ENCODE measurements around the gene BCAS3. TPM values are rescaled to one million over a fixed set of nuclear protein-coding genes. Genes with fewer than 3 reads are reported as not detected.
"Not testable (repeated sequence)": the region's sequence is repeated elsewhere in the genome, so short reads cannot be mapped to it uniquely, and the experiment has no call there.

Gene BCAS3
- total and polyA plus RNA-seq, 12 donors: 6.1 to 21.8 (median 17.2) TPM

DNA sequence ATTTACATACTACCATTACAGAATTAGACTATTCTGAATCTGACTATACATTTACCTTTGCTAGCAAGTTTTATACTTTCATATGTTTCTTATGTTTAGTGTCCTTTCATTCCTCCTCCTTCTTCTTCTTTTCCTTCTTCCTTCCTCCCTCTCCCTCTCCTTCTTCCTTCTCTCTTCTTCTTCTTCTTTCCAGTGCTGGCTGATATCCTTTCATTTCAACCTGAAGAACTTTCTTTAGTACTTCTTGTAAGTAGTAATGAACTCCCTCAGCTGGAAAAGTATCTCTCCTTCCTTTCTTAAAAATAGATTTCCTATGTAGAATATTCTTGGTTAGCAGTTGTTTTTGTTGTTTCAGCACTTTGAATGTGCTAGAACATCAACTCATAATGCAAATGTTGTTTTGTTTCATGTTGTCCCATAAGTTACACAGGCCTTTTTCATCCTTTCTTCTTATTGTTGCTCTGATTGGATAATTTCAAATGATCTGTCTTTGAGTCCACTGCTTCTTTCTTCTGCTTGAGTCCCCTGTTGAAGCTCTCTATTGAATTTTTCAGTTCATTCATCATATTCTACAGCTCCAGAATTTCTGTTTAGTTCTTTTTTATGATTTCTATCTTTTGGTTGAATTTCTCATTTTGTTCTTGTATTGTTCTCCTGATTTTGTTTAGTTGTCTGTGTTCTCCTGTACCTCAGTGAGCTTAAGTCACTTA is 759.5 kb downstream of the BCAS3 start:
- H3K27ac ChIP-seq: no peak overlapping the region
- ATAC-seq (no peak), DNase-seq (no peak)
- TF ChIP-seq, protein P1, sequence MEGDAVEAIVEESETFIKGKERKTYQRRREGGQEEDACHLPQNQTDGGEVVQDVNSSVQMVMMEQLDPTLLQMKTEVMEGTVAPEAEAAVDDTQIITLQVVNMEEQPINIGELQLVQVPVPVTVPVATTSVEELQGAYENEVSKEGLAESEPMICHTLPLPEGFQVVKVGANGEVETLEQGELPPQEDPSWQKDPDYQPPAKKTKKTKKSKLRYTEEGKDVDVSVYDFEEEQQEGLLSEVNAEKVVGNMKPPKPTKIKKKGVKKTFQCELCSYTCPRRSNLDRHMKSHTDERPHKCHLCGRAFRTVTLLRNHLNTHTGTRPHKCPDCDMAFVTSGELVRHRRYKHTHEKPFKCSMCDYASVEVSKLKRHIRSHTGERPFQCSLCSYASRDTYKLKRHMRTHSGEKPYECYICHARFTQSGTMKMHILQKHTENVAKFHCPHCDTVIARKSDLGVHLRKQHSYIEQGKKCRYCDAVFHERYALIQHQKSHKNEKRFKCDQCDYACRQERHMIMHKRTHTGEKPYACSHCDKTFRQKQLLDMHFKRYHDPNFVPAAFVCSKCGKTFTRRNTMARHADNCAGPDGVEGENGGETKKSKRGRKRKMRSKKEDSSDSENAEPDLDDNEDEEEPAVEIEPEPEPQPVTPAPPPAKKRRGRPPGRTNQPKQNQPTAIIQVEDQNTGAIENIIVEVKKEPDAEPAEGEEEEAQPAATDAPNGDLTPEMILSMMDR (IDR thresholded peaks at IDR 0.05): no peak
- H3K4me3 ChIP-seq: no peak overlapping the region
- H3K9me3 ChIP-seq: peaks cover 0 to 38% (median 15%) of the 10 kb centered on the region in 11 donors
- H3K36me3 ChIP-seq: no peaks in the 10 kb centered on the region
- H3K4me1 ChIP-seq: no peaks in the 10 kb centered on the region
- intact Hi-C loops (cut with DNase I): loop anchor here in 2 of 10 donors (10.0 kb wide), 2 partner anchors 98 to 108 kb away; no protein-coding TSS in a partner anchor
- peaks cover 0 to 28% (median 22%) of the 10 kb centered on the region in 7 donors for H3K27me3 ChIP-seq

- no peaks in the 10 kb centered on the region for H3K4me1 ChIP-seq
- TF ChIP-seq, protein P1 (IDR thresholded peaks at IDR 0.05): no peak
- intact Hi-C loops (cut with DNase I): no loop called here
- peaks cover 0 to 48% (median 27%) of the 10 kb centered on the region in 7 donors for H3K27me3 ChIP-seq
- no peak for DNase-seq
- no peaks in the 10 kb centered on the region for H3K36me3 ChIP-seq
- ATAC-seq: no peak
- no peak overlapping the region for H3K27ac ChIP-seq
- H3K4me3 ChIP-seq: no peak overlapping the region
- H3K9me3 ChIP-seq: peaks cover 0 to 27% (median 10%) of the 10 kb centered on the region in 11 donors
Measured at GRCh38 chr17:61440697-61441096, 763.0 kb downstream of the BCAS3 start.

DNA sequence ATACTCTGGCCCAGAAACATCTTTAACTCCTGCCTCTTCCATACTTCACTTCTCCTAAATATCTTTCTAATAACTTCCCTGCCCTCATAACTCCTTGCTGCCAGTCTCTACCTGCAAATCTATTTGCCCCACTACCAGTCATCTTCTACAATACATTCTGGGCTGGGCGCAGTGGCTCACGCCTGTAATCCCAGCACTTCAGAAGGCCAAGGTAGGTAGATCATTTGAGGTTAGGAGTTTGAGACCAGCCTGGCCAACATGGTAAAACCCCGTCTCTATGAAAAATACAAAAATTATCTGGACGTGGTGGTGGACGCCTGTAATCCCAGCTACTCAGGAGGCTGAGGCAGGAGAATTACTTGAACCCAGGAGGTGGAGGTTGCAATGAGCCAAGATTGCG is 763.9 kb downstream of the BCAS3 start:
- Histone ChIP-seq H3K9me3 (peaks cover 0 to 19% (median 3%) of the 10 kb centered on the region in 11 donors), H3K27me3 (peaks cover 0 to 48% (median 35%) of the 10 kb centered on the region in 7 donors)
- H3K36me3 ChIP-seq; H3K27ac ChIP-seq; DNase-seq; intact Hi-C loops (cut with DNase I); H3K4me3 ChIP-seq; ATAC-seq; H3K4me1 ChIP-seq: not testable (repeated sequence)
- 95% methylated on average over 6 of the region's 6 CpGs for WGBS, 2 donors

DNA sequence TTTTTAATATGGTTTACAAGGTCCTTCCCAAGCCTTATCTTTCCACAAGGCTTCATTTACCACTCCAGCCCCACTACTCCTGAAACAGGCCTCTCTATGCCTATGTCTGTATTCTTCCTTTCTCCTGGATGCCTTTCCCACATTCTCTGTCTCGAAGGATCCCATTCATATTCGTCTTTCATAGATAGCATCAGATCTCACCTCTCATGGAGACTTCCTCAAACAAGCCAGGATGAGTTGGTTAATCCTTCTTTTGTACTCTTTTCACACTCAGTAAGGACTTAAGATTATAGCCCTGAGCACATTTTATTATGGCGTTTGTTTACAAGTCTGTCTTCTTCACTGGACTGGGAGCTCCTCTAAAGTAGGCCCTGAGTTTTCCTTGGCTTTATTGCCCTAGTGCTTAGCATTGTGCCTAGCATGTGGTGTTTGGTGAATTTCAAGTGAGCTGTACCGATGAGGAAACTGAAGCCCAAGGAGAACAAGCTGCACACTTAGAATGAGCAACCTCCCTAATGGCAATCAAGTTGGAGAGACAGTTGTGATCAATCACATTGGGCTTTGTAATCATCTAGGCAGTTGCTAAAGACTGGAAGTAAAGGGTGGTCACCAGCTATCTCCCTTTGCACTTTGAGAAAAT is 764.6 kb downstream of the BCAS3 start:
- Histone ChIP-seq H3K4me3 (no peak overlapping the region), H3K27me3 (peaks cover 0 to 55% (median 39%) of the 10 kb centered on the region in 7 donors), H3K36me3 (no peaks in the 10 kb centered on the region), H3K9me3 (peaks cover 0 to 11% (median 0%) of the 10 kb centered on the region in 11 donors), H3K4me1 (no peaks in the 10 kb centered on the region), H3K27ac (no peak overlapping the region)
- intact Hi-C loops (cut with DNase I): no loop called here
- TF ChIP-seq, protein P1 (IDR thresholded peaks at IDR 0.05): no peak
- WGBS, 2 donors: 68 to 81% methylated on average over 4 of the region's 4 CpGs
- ATAC-seq (no peak), DNase-seq (no peak)

Other genes starting within 250 kb of the BCAS3 start
- gene APPBP2, start 151.6 kb upstream of the BCAS3 start, total RNA-seq: 10 to 100 TPM; 12.5 to 22.8 (median 17.9) TPM
- 1 to 10 TPM; 4.6 to 4.9 TPM for gene APPBP2, start 151.6 kb upstream of the BCAS3 start, polyA plus RNA-seq
- gene PPM1D, start 77.7 kb upstream of the BCAS3 start, total RNA-seq: 10 to 100 TPM in 2 of 10 donors, 1 to 10 TPM in 8; 4.5 to 10.6 (median 7.8) TPM
- gene PPM1D, start 77.7 kb upstream of the BCAS3 start, polyA plus RNA-seq: 1 to 10 TPM; 3.1 to 4.0 TPM

All from heart right ventricle (tissue), 16 donors.